GM06990 (cell line): ENCODE results near the gene PRR5L.

Experiments used
- DNase-seq: peaks from one replicate; pipeline ENCODE4 v3.0.0-alpha.2; 2011; ENCODE audit not compliant: insufficient read length; ENCODE audit errors: extremely low read depth
- H3K27me3 ChIP-seq: replicated peaks from 2 replicates; pipeline ENCODE4 v1.6.0; 2011; ENCODE audit warnings: low read length; ENCODE audit not compliant: control insufficient read depth, insufficient read depth
- H3K36me3 ChIP-seq: 2 replicates; pipeline ENCODE4 v1.5.1; 2011; ENCODE audit warnings: low read length; ENCODE audit not compliant: control insufficient read depth, insufficient read depth
- H3K4me3 ChIP-seq: replicated peaks from 2 replicates; pipeline ENCODE4 v1.5.1; 2011; ENCODE audit warnings: low read depth, mild to moderate bottlenecking, control low read depth, low read length
- CTCF ChIP-seq: IDR thresholded peaks from 2 replicates; pipeline ENCODE4 v1.5.1; 2011; ENCODE audit warnings: low read length, control low read depth, mild to moderate bottlenecking, inconsistent platforms; ENCODE audit not compliant: insufficient read depth, poor library complexity, severe bottlenecking

PRR5L gene

GRCh38 chr11:36280531-36280930 is 15.6 kb upstream of the PRR5L start:
- H3K27me3 ChIP-seq: no peaks in the 10 kb centered on the region
- no peak for TF ChIP-seq CTCF
- DNase-seq: no peak

GRCh38 chr11:36281850-36282249 is 14.2 kb upstream of the PRR5L start:
- Histone ChIP-seq H3K36me3 (no peaks in the 10 kb centered on the region), H3K27me3 (no peaks in the 10 kb centered on the region), H3K4me3 (no peak overlapping the region)
- TF ChIP-seq CTCF: no peak
- DNase-seq: no peak

More at GRCh38 chr11:36280531-36280930, 15.6 kb upstream of the PRR5L start:
- peaks cover 2% of the 10 kb centered on the region for H3K36me3 ChIP-seq
- H3K4me3 ChIP-seq: no peak overlapping the region

GRCh38 chr11:36282926-36283325 is 13.2 kb upstream of the PRR5L start:
- TF ChIP-seq CTCF: no peak
- DNase-seq: no peak

GRCh38 chr11:36288442-36289225 is 7.5 kb upstream of the PRR5L start:
- no peaks in the 10 kb centered on the region for H3K36me3 ChIP-seq
- H3K4me3 ChIP-seq: peak overlapping the region; percentile 78
- DNase-seq: no peak
- TF ChIP-seq CTCF: no peak
- no peaks in the 10 kb centered on the region for H3K27me3 ChIP-seq

More at GRCh38 chr11:36282926-36283325, 13.2 kb upstream of the PRR5L start:
- Histone ChIP-seq H3K36me3 (no peaks in the 10 kb centered on the region), H3K27me3 (no peaks in the 10 kb centered on the region), H3K4me3 (no peak overlapping the region)

- no peaks in the 10 kb centered on the region for H3K27me3 ChIP-seq
- H3K36me3 ChIP-seq: no peaks in the 10 kb centered on the region
- no peak for TF ChIP-seq CTCF
- peak; percentile 90 for DNase-seq
- peak within 1 kb of the TSS; percentile 78 for H3K4me3 ChIP-seq
These were observed 6.7 kb upstream of the PRR5L start, which contains the start of gene COMMD9 for GRCh38 chr11:36289226-36289852. Gene COMMD9, minus strand, starts transcription at chr11:36289424. Its CDS starts 12 bp downstream, at chr11:36289412.
